A549 (cell line): ENCODE measurements around the gene DDX4.

ENCODE experiments used
- FOSL2 ChIP-seq, 2 experiments: fragments of 450-650 bp in 1 of 2; fragments of >200 bp in 1 of 2; sonication (Bioruptor Twin) in 1 of 2; formaldehyde crosslinking; IDR thresholded peaks; 2 replicates each; pipeline versions ENCODE4 v1.5.0 to v1.6.1; 2016 to 2020; ENCODE audit warnings: mild to moderate bottlenecking in 1 of 2, moderate library complexity in 1 of 2
- HDAC2 ChIP-seq: fragments of 200-600 bp; sonication (generic); IDR thresholded peaks from 2 replicates; pipeline ENCODE4 v1.6.1; 2016
- KDM1A ChIP-seq: fragments of 200-600 bp; sonication (generic); IDR thresholded peaks from 2 replicates; pipeline ENCODE4 v1.6.1; 2016; ENCODE audit warnings: low read depth, mild to moderate bottlenecking
- POLR2A ChIP-seq: IDR thresholded peaks from 2 replicates; pipeline ENCODE4 v1.6.1; 2012; ENCODE audit warnings: mild to moderate bottlenecking, low read length
- RCOR1 ChIP-seq: fragments of 150-350 bp; IDR thresholded peaks from 2 replicates; pipeline ENCODE4 v1.6.1; 2014; ENCODE audit warnings: antibody characterized with exemption, low read length, low read depth
- SMC3 ChIP-seq: fragments of >200 bp; sonication (Bioruptor Twin); formaldehyde crosslinking; IDR thresholded peaks from 3 replicates; pipeline ENCODE4 v1.6.1; 2018; ENCODE audit warnings: inconsistent platforms
- TF ChIP-seq, protein P1 (sequence below): fragments of >200 bp; sonication (Bioruptor Twin); formaldehyde crosslinking; IDR thresholded peaks from 2 replicates; pipeline ENCODE4 v1.6.1; 2016
- TF ChIP-seq, protein P2 (sequence below): fragments of >200 bp; sonication (Bioruptor Twin); formaldehyde crosslinking; IDR thresholded peaks from 3 replicates; pipeline ENCODE4 v1.5.1; 2016
- TF ChIP-seq, protein P3 (sequence below): fragments of 450-650 bp; IDR thresholded peaks from 2 replicates; pipeline ENCODE4 v1.6.1; 2014; ENCODE audit warnings: antibody characterized with exemption

DNA sequence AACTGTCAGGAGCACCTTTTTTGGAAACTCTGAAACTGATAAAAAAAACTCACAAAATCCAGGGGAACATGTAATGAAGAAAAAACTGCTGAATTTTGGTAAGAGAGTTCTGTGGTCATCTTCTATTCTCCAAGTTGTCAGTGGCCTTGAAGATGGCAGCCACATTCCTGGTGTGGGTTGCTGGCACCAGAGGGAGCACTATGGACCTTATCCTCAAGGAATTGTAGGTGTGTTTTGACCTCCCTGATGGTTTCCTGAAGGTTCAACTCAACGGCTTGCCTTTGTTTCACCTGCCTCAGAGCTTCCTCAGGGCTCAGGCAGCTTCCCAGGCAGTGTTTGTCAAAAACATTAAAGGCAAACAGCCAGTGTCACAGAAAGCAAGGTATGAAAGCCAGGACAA lies 23.5 kb upstream of the DDX4 start:
- TF ChIP-seq RCOR1, result no peak
- TF ChIP-seq, protein P1, sequence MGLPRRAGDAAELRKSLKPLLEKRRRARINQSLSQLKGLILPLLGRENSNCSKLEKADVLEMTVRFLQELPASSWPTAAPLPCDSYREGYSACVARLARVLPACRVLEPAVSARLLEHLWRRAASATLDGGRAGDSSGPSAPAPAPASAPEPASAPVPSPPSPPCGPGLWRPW, result no peak
- TF ChIP-seq, protein P2, sequence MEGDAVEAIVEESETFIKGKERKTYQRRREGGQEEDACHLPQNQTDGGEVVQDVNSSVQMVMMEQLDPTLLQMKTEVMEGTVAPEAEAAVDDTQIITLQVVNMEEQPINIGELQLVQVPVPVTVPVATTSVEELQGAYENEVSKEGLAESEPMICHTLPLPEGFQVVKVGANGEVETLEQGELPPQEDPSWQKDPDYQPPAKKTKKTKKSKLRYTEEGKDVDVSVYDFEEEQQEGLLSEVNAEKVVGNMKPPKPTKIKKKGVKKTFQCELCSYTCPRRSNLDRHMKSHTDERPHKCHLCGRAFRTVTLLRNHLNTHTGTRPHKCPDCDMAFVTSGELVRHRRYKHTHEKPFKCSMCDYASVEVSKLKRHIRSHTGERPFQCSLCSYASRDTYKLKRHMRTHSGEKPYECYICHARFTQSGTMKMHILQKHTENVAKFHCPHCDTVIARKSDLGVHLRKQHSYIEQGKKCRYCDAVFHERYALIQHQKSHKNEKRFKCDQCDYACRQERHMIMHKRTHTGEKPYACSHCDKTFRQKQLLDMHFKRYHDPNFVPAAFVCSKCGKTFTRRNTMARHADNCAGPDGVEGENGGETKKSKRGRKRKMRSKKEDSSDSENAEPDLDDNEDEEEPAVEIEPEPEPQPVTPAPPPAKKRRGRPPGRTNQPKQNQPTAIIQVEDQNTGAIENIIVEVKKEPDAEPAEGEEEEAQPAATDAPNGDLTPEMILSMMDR, result peak; percentile 18; the same call in 2 of the 3 replicates
- 0 out of 3 replicates have a peak, but pooled peaks have one; percentile 10 for TF ChIP-seq SMC3
- no peak for TF ChIP-seq HDAC2
- TF ChIP-seq POLR2A, result no peak
- no peak for TF ChIP-seq KDM1A
- TF ChIP-seq FOSL2 (IDR thresholded peaks at IDR 0.05), result no peak
- no peak for TF ChIP-seq FOSL2 (CRISPR knock-in tag; IDR thresholded peaks at IDR 0.05)
- TF ChIP-seq, protein P3, sequence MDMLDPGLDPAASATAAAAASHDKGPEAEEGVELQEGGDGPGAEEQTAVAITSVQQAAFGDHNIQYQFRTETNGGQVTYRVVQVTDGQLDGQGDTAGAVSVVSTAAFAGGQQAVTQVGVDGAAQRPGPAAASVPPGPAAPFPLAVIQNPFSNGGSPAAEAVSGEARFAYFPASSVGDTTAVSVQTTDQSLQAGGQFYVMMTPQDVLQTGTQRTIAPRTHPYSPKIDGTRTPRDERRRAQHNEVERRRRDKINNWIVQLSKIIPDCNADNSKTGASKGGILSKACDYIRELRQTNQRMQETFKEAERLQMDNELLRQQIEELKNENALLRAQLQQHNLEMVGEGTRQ, result no peak
